ENCODE measurements around the gene TRIM36. TPM values are rescaled to one million over a fixed set of nuclear protein-coding genes. Genes with fewer than 3 reads are reported as not detected.
A peak's percentile ranks its signal among the peaks of the same experiment; 100 is the strongest.

The TRIM36 gene
- total RNA-seq, 2 donors from 2014 or later = 26.3 to 26.9 TPM

GRCh38 chr5:115179394-115180164 lies 9.9 kb upstream of the TRIM36 start:
- H3K27ac ChIP-seq = no peak overlapping the region
- H3K4me1 ChIP-seq = peaks cover 12% of the 10 kb centered on the region
- no peak for TF ChIP-seq CTCF (IDR thresholded peaks at IDR 0.05)
- peak overlapping the region; percentile 50 for H3K4me3 ChIP-seq
- intact Hi-C loops (cut with DNase I) = no loop called here
- H3K36me3 ChIP-seq = no peaks in the 10 kb centered on the region
- DNase-seq = peak; percentile 39
- peak overlapping the region; percentile 38 to 70 for H3K9ac ChIP-seq (ENCODE audit: low read depth in 2 of 2, low read length in 2 of 2)
- no peaks in the 10 kb centered on the region for H3K9me3 ChIP-seq
- H3K27me3 ChIP-seq = peaks cover 31% of the 10 kb centered on the region

- peak; percentile 47 for DNase-seq
- peaks cover 12% of the 10 kb centered on the region for H3K4me1 ChIP-seq
- no peak overlapping the region for H3K27ac ChIP-seq
- peak overlapping the region in 1 of 2 donors; percentile 70 for H3K9ac ChIP-seq (ENCODE audit: low read depth in 2 of 2, low read length in 2 of 2)
- no peaks in the 10 kb centered on the region for H3K9me3 ChIP-seq
- H3K4me3 ChIP-seq = peak overlapping the region; percentile 50
- peaks cover 31% of the 10 kb centered on the region for H3K27me3 ChIP-seq
- no peak for TF ChIP-seq CTCF (IDR thresholded peaks at IDR 0.05)
- H3K36me3 ChIP-seq = no peaks in the 10 kb centered on the region
- intact Hi-C loops (cut with DNase I) = no loop called here
These were observed 9.3 kb upstream of the TRIM36 start for GRCh38 chr5:115179030-115179393.

- intact Hi-C loops (cut with DNase I) = no loop called here
- H3K36me3 ChIP-seq = no peaks in the 10 kb centered on the region
- H3K27me3 ChIP-seq = no peaks in the 10 kb centered on the region
- no peaks in the 10 kb centered on the region for H3K4me1 ChIP-seq
- TF ChIP-seq CTCF (IDR thresholded peaks at IDR 0.05) = no peak
- H3K27ac ChIP-seq = peak overlapping the region; percentile 93
- H3K4me3 ChIP-seq = peak overlapping the region; percentile 95
- H3K9me3 ChIP-seq = no peaks in the 10 kb centered on the region
- H3K9ac ChIP-seq (ENCODE audit: low read depth in 2 of 2, low read length in 2 of 2) = peak overlapping the region; percentile 76 to 93
- DNase-seq = no peak
These were observed 1.3 kb upstream of the TRIM36 start for GRCh38 chr5:115170929-115171510.

- Histone ChIP-seq H3K9ac (ENCODE audit: low read depth in 2 of 2, low read length in 2 of 2) (peak overlapping the region; percentile 76 to 93), H3K36me3 (no peaks in the 10 kb centered on the region), H3K4me1 (no peaks in the 10 kb centered on the region), H3K27me3 (no peaks in the 10 kb centered on the region), H3K4me3 (peak overlapping the region; percentile 95), H3K27ac (peak overlapping the region; percentile 93), H3K9me3 (no peaks in the 10 kb centered on the region)
- intact Hi-C loops (cut with DNase I) = no loop called here
- TF ChIP-seq CTCF (IDR thresholded peaks at IDR 0.05) = no peak
- DNase-seq = peak; percentile 51
These were observed 623 bp upstream of the TRIM36 start for GRCh38 chr5:115170134-115170928.

GRCh38 chr5:115168829-115169486 lies 750 bp downstream of the TRIM36 start:
- no peaks in the 10 kb centered on the region for H3K27me3 ChIP-seq
- intact Hi-C loops (cut with DNase I) = no loop called here
- no peaks in the 10 kb centered on the region for H3K4me1 ChIP-seq
- DNase-seq = peak; percentile 42
- H3K9ac ChIP-seq (ENCODE audit: low read depth in 2 of 2, low read length in 2 of 2) = peak overlapping the region; percentile 73 to 92
- H3K4me3 ChIP-seq = peak overlapping the region; percentile 95
- H3K36me3 ChIP-seq = no peaks in the 10 kb centered on the region
- H3K27ac ChIP-seq = peak overlapping the region; percentile 93
- TF ChIP-seq CTCF (IDR thresholded peaks at IDR 0.05) = no peak
- no peaks in the 10 kb centered on the region for H3K9me3 ChIP-seq

Measured in colonic mucosa (tissue), 4 donors.